RWPE1 (cell line): Measurements from ENCODE around the gene POU2F2.
A peak's percentile ranks its signal among the peaks of the same experiment; 100 is the strongest.

ENCODE experiments used
- CTCF ChIA-PET: fragments of 350-600 bp; sonication (Branson Sonifier 250); formaldehyde crosslinking; extraction: SDS; loops from one replicate; lab custom pipeline; 2021; lab: Yijun Ruan, JAX
- POLR2A ChIA-PET: fragments of 400-600 bp; formaldehyde crosslinking; extraction: SDS; loops from one replicate; lab custom pipeline; 2020; ENCODE audit warnings: antibody characterized with exemption; ENCODE audit not compliant: low non-redundant PET; lab: Yijun Ruan, JAX
- DNase-seq: peaks from one replicate; pipeline ENCODE4 v3.0.0; 2012; ENCODE audit warnings: low spot score
- H3K27ac ChIP-seq: fragments of 450-650 bp; 2 replicates; pipeline ENCODE4 v1.5.1; 2017
- TF ChIP-seq, protein P1 (sequence below): fragments of 450-650 bp; conservative IDR thresholded peaks from 2 replicates; pipeline ENCODE4 v1.5.1; 2017; ENCODE audit warnings: low read depth, mild to moderate bottlenecking

The POU2F2 gene

DNA sequence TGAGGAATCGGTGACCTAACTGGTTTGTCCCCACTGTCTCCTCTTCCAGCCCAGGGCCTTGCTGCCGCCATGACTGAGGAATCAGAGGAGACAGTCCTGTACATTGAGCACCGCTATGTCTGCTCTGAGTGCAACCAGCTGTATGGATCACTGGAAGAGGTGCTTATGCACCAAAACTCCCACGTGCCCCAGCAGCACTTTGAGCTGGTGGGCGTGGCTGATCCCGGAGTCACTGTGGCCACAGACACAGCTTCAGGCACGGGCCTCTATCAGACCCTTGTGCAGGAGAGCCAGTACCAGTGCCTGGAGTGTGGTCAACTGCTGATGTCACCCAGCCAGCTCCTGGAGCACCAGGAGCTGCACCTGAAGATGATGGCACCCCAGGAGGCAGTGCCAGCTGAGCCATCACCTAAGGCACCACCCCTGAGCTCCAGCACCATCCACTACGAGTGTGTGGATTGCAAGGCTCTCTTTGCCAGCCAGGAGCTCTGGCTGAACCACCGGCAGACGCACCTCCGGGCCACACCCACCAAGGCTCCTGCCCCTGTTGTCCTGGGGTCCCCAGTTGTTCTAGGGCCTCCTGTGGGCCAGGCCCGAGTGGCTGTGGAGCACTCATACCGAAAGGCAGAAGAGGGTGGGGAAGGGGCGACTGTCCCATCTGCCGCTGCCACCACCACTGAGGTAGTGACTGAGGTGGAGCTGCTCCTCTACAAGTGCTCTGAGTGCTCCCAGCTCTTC lies 53.5 kb downstream of the POU2F2 start:
- POLR2A ChIA-PET = no interaction called here
- DNase-seq = no peak
- H3K27ac ChIP-seq = peak overlapping the region; percentile 49
- TF ChIP-seq, protein P1, sequence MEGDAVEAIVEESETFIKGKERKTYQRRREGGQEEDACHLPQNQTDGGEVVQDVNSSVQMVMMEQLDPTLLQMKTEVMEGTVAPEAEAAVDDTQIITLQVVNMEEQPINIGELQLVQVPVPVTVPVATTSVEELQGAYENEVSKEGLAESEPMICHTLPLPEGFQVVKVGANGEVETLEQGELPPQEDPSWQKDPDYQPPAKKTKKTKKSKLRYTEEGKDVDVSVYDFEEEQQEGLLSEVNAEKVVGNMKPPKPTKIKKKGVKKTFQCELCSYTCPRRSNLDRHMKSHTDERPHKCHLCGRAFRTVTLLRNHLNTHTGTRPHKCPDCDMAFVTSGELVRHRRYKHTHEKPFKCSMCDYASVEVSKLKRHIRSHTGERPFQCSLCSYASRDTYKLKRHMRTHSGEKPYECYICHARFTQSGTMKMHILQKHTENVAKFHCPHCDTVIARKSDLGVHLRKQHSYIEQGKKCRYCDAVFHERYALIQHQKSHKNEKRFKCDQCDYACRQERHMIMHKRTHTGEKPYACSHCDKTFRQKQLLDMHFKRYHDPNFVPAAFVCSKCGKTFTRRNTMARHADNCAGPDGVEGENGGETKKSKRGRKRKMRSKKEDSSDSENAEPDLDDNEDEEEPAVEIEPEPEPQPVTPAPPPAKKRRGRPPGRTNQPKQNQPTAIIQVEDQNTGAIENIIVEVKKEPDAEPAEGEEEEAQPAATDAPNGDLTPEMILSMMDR = no peak
- CTCF ChIA-PET = interaction anchor here (0.7 to 1.2 kb wide), 3 partner anchors 44 to 325 kb away, joined by 4 to 5 read pairs (median 4); no protein-coding TSS in a partner anchor

DNA sequence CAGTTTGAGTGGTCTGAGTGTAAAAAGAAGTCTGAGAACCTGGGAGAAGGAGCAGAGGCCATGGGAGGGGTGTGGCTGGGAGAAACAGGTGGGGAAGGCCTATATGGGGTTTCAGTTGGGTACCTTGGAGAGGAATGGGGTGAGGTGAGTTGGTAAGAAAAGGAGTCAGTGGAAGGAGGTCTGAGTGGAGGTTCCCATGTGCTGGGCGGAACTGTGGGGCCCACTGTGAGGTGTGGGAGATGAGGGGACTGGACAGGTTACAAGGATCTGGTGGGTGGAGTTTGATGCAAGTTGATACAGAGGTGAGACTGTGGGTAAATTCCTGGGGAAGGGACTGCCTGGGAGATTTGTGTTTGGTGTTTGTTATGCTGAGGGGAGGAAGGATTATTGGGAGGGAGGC lies 54.2 kb downstream of the POU2F2 start:
- H3K27ac ChIP-seq = peak overlapping the region; percentile 49
- POLR2A ChIA-PET = no interaction called here
- TF ChIP-seq, protein P1 = no peak
- no peak for DNase-seq
- CTCF ChIA-PET = interaction anchor here (1.2 kb wide), 1 partner anchor 43 kb away, joined by 5 read pairs; no protein-coding TSS in a partner anchor

DNA sequence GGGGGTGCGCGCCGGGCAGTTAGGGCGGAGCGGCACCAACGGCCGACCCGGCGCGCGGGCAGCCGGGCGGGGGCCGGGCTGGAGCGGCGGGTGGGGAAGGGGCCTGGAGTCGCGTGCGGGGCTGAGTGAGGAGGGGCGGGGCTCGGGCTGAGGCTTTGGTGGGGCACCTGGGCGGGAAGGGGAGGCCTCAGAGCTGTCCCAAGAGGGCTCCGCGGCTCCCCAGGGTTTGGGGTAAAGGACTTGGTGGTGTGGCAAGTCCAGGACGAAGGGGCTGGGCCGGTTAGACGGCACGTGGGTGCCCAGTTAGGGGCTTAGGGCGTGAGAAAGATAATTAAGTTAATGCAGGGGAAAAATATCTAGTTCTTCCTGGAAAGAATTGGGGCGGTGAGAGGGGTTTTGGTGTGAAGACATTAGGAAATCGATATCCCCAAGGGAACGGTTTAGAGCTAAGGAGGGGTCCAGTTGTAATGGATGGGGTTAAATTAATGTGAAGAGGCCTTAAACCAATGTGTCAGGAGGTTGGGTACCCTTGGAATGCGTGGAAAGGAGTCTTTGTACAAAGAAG lies 55.8 kb downstream of the POU2F2 start:
- H3K27ac ChIP-seq = peak overlapping the region; percentile 78
- DNase-seq = no peak
- TF ChIP-seq, protein P1 = no peak
- ChIA-PET CTCF (interaction anchor here (0.6 to 0.7 kb wide), 2 partner anchors 385 to 970 kb away, joined by 3 to 4 read pairs; no protein-coding TSS in a partner anchor), POLR2A (interaction anchor here (0.5 to 1.0 kb wide), 4 partner anchors 10 to 1450 kb away, joined by 3 read pairs; no protein-coding TSS in a partner anchor)

DNA sequence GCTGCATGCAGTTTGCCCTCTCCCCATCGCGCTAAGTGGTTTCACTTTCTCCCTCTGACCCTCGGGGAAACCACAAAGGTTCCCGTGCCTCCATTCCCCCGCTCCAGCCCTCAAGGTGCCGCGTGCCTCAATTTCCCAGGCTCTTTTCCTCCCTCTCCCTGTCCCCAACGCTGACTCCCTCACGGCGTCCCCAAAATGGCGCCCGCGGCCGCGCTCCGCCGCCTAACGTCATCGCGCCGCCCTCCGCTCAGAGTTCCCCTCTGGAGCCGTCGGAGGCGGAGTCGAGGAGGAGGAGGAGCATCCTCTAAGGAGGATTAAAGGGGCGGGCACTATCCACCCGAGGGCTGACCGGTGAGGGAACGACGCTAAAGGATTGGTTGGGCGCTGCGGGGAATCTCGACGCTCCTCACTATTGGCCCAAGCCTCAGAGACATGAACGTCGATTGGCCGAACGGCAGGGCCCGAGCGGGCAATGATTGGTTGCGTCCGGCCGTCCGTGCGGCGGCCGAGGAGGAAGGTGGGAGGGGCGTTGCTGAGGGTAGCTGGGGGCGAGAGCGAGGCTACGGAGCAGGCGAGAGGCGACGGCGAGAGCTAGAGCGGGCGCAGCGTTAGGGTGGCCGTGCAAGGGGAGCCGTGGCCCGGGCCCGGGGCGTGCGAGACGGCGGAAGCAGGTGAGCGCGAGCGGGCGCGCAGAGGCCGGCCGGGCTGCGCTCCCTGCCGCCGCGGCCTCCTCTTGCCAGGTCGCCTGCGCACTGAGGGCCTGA lies 56.4 kb downstream of the POU2F2 start, which contains the start of gene ZNF574:
ZNF574 (plus strand) TSS at position 551 of the 764 bp plus-strand sequence. CDS start 2,441 bp downstream, outside the sequence.
- CTCF ChIA-PET = interaction anchor here (0.6 kb wide), 1 partner anchor 969 kb away, joined by 3 read pairs; no protein-coding TSS in a partner anchor
- TF ChIP-seq, protein P1 = no peak
- DNase-seq = peak; percentile 98
- peak within 1 kb of the TSS; percentile 78 for H3K27ac ChIP-seq
- POLR2A ChIA-PET = interaction anchor here (0.5 to 1.0 kb wide), 4 partner anchors 11 to 1450 kb away, joined by 3 read pairs; no protein-coding TSS in a partner anchor

DNA sequence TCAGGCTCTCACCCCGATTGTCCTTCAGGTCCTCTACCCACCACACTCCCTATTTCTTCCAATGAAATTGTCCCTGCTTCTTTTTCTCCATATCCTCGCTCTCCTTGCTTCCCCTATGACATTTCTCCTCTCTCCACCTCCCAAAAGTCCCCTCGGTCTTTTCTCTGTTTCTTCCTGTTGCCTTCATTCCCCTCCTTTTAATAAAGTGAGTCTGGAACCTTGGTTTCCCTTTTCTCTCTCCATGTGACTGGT lies 57.0 kb downstream of the POU2F2 start:
- DNase-seq = no peak
- peak overlapping the region; percentile 78 for H3K27ac ChIP-seq
- ChIA-PET CTCF (no interaction called here), POLR2A (no interaction called here)
- TF ChIP-seq, protein P1 = no peak
